ENCODE data around the gene MAN1A1. TPM values are rescaled to one million over a fixed set of nuclear protein-coding genes. Genes with fewer than 3 reads are reported as not detected.

The MAN1A1 gene
- total and polyA plus RNA-seq, 2 experiments from 2014 or later: 2.0 to 8.7 TPM

DNA sequence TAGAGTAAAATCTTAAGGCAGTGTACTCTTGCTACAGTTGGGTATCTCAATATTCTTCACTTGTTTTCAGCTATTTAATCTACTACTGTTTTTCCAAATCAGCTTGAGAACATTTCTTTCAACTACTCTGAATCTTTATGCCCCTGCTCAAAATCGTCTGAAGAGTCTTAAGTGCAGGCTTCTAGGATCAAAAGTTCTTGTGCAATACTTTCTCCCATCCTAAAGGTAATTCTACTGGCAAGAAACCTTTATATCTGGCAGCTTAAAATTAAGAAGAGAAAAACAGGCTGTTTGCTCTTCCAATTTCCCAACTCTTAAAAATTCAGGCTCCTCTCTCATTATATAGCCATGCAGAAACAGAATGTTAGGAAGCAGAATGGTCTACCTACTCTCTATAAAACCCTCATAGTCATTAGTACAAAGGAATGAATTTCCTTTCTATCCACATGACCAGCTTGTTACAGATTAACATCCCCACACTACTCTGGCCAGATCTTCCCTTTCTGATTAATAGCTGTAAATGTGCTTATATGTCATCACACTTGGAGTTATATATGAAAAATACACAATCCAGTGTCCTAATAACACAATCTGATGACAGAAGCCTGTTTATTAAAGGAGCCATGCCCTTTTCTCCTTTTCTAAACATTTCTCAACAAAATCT is 148.9 kb downstream of the MAN1A1 start:
- Mint-ChIP-seq H3K9me3 (no peaks in the 10 kb centered on the region), H3K4me1 (peaks cover 5% of the 10 kb centered on the region; the same call in 1 of the 3 replicates), H3K27ac (no peak overlapping the region), H3K27me3 (ENCODE audit: insufficient read depth, low read depth, poor library complexity) (no peaks in the 10 kb centered on the region), H3K4me3 (no peak overlapping the region), H3K36me3 (ENCODE audit: low read depth) (no peaks in the 10 kb centered on the region)
- H3K9me2 ChIP-seq (ENCODE audit: insufficient read depth): no peaks in the 10 kb centered on the region
- H4K20me1 ChIP-seq (replicated peaks; ENCODE audit: insufficient read depth): no peaks in the 10 kb centered on the region; the same call in 1 of the 2 replicates
- no peak overlapping the region for H3K4me2 ChIP-seq
- no peak overlapping the region for H3K27ac ChIP-seq (ENCODE audit: low read depth)
- no peaks in the 10 kb centered on the region for H3K36me3 ChIP-seq (ENCODE audit: insufficient read depth)
- H3K27me3 ChIP-seq (ENCODE audit: insufficient read depth): no peaks in the 10 kb centered on the region
- H2AFZ ChIP-seq: no peak overlapping the region
- no peak overlapping the region for H3K4me3 ChIP-seq
- DNase-seq (ENCODE audit: low spot score): no peak
- H3K4me1 ChIP-seq (ENCODE audit: insufficient read depth): no peaks in the 10 kb centered on the region
- no peak for TF ChIP-seq ZNF331 (CRISPR knock-in tag; IDR thresholded peaks at IDR 0.05; ENCODE audit: low read depth)
- TF ChIP-seq EZH2phosphoT487 (IDR thresholded peaks at IDR 0.05; ENCODE audit: unreplicated experiment): no peak
- no peak for TF ChIP-seq NANOG (IDR thresholded peaks at IDR 0.05; ENCODE audit: borderline replicate concordance)
- TF ChIP-seq, protein P1, sequence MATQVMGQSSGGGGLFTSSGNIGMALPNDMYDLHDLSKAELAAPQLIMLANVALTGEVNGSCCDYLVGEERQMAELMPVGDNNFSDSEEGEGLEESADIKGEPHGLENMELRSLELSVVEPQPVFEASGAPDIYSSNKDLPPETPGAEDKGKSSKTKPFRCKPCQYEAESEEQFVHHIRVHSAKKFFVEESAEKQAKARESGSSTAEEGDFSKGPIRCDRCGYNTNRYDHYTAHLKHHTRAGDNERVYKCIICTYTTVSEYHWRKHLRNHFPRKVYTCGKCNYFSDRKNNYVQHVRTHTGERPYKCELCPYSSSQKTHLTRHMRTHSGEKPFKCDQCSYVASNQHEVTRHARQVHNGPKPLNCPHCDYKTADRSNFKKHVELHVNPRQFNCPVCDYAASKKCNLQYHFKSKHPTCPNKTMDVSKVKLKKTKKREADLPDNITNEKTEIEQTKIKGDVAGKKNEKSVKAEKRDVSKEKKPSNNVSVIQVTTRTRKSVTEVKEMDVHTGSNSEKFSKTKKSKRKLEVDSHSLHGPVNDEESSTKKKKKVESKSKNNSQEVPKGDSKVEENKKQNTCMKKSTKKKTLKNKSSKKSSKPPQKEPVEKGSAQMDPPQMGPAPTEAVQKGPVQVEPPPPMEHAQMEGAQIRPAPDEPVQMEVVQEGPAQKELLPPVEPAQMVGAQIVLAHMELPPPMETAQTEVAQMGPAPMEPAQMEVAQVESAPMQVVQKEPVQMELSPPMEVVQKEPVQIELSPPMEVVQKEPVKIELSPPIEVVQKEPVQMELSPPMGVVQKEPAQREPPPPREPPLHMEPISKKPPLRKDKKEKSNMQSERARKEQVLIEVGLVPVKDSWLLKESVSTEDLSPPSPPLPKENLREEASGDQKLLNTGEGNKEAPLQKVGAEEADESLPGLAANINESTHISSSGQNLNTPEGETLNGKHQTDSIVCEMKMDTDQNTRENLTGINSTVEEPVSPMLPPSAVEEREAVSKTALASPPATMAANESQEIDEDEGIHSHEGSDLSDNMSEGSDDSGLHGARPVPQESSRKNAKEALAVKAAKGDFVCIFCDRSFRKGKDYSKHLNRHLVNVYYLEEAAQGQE (IDR thresholded peaks at IDR 0.05; ENCODE audit: unreplicated experiment): no peak
- TF ChIP-seq, protein P2, sequence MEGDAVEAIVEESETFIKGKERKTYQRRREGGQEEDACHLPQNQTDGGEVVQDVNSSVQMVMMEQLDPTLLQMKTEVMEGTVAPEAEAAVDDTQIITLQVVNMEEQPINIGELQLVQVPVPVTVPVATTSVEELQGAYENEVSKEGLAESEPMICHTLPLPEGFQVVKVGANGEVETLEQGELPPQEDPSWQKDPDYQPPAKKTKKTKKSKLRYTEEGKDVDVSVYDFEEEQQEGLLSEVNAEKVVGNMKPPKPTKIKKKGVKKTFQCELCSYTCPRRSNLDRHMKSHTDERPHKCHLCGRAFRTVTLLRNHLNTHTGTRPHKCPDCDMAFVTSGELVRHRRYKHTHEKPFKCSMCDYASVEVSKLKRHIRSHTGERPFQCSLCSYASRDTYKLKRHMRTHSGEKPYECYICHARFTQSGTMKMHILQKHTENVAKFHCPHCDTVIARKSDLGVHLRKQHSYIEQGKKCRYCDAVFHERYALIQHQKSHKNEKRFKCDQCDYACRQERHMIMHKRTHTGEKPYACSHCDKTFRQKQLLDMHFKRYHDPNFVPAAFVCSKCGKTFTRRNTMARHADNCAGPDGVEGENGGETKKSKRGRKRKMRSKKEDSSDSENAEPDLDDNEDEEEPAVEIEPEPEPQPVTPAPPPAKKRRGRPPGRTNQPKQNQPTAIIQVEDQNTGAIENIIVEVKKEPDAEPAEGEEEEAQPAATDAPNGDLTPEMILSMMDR (conservative IDR thresholded peaks at IDR 0.05; ENCODE audit: low read depth in 2 of 2): no peak
- TF ChIP-seq EZH2 (IDR thresholded peaks at IDR 0.05; ENCODE audit: low read depth, unreplicated experiment): no peak
- TF ChIP-seq CREB1 (CRISPR knock-in tag; IDR thresholded peaks at IDR 0.05; ENCODE audit: low read depth): no peak
- no peak for TF ChIP-seq JUNB (IDR thresholded peaks at IDR 0.05; ENCODE audit: unreplicated experiment)
- TF ChIP-seq, protein P3, sequence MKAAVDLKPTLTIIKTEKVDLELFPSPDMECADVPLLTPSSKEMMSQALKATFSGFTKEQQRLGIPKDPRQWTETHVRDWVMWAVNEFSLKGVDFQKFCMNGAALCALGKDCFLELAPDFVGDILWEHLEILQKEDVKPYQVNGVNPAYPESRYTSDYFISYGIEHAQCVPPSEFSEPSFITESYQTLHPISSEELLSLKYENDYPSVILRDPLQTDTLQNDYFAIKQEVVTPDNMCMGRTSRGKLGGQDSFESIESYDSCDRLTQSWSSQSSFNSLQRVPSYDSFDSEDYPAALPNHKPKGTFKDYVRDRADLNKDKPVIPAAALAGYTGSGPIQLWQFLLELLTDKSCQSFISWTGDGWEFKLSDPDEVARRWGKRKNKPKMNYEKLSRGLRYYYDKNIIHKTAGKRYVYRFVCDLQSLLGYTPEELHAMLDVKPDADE (IDR thresholded peaks at IDR 0.05): no peak
- TF ChIP-seq, protein P4, sequence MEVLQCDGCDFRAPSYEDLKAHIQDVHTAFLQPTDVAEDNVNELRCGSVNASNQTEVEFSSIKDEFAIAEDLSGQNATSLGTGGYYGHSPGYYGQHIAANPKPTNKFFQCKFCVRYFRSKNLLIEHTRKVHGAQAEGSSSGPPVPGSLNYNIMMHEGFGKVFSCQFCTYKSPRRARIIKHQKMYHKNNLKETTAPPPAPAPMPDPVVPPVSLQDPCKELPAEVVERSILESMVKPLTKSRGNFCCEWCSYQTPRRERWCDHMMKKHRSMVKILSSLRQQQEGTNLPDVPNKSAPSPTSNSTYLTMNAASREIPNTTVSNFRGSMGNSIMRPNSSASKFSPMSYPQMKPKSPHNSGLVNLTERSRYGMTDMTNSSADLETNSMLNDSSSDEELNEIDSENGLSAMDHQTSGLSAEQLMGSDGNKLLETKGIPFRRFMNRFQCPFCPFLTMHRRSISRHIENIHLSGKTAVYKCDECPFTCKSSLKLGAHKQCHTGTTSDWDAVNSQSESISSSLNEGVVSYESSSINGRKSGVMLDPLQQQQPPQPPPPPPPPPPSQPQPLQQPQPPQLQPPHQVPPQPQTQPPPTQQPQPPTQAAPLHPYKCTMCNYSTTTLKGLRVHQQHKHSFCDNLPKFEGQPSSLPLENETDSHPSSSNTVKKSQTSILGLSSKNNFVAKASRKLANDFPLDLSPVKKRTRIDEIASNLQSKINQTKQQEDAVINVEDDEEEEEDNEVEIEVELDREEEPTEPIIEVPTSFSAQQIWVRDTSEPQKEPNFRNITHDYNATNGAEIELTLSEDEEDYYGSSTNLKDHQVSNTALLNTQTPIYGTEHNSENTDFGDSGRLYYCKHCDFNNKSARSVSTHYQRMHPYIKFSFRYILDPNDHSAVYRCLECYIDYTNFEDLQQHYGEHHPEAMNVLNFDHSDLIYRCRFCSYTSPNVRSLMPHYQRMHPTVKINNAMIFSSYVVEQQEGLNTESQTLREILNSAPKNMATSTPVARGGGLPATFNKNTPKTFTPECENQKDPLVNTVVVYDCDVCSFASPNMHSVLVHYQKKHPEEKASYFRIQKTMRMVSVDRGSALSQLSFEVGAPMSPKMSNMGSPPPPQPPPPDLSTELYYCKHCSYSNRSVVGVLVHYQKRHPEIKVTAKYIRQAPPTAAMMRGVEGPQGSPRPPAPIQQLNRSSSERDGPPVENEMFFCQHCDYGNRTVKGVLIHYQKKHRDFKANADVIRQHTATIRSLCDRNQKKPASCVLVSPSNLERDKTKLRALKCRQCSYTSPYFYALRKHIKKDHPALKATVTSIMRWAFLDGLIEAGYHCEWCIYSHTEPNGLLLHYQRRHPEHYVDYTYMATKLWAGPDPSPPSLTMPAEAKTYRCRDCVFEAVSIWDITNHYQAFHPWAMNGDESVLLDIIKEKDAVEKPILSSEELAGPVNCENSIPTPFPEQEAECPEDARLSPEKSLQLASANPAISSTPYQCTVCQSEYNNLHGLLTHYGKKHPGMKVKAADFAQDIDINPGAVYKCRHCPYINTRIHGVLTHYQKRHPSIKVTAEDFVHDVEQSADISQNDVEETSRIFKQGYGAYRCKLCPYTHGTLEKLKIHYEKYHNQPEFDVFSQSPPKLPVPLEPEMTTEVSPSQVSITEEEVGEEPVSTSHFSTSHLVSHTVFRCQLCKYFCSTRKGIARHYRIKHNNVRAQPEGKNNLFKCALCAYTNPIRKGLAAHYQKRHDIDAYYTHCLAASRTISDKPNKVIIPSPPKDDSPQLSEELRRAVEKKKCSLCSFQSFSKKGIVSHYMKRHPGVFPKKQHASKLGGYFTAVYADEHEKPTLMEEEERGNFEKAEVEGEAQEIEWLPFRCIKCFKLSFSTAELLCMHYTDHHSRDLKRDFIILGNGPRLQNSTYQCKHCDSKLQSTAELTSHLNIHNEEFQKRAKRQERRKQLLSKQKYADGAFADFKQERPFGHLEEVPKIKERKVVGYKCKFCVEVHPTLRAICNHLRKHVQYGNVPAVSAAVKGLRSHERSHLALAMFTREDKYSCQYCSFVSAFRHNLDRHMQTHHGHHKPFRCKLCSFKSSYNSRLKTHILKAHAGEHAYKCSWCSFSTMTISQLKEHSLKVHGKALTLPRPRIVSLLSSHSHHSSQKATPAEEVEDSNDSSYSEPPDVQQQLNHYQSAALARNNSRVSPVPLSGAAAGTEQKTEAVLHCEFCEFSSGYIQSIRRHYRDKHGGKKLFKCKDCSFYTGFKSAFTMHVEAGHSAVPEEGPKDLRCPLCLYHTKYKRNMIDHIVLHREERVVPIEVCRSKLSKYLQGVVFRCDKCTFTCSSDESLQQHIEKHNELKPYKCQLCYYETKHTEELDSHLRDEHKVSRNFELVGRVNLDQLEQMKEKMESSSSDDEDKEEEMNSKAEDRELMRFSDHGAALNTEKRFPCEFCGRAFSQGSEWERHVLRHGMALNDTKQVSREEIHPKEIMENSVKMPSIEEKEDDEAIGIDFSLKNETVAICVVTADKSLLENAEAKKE (CRISPR knock-in tag; IDR thresholded peaks at IDR 0.05): no peak
- no peak for TF ChIP-seq POLR2AphosphoS5 (IDR thresholded peaks at IDR 0.05; ENCODE audit: low read depth)
- no peak for TF ChIP-seq ZNF114 (CRISPR knock-in tag; IDR thresholded peaks at IDR 0.05)
- no peak for TF ChIP-seq STAT1 (IDR thresholded peaks at IDR 0.05; ENCODE audit: unreplicated experiment)
- no peaks in the 10 kb centered on the region for H3F3A ChIP-seq (replicated peaks; ENCODE audit: low read depth)
- no peaks in the 10 kb centered on the region for H3K79me2 ChIP-seq (replicated peaks; ENCODE audit: insufficient read depth)
- no peak for ATAC-seq
